ENCODE measurements around the gene PLXNB1.

PLXNB1 gene

DNA sequence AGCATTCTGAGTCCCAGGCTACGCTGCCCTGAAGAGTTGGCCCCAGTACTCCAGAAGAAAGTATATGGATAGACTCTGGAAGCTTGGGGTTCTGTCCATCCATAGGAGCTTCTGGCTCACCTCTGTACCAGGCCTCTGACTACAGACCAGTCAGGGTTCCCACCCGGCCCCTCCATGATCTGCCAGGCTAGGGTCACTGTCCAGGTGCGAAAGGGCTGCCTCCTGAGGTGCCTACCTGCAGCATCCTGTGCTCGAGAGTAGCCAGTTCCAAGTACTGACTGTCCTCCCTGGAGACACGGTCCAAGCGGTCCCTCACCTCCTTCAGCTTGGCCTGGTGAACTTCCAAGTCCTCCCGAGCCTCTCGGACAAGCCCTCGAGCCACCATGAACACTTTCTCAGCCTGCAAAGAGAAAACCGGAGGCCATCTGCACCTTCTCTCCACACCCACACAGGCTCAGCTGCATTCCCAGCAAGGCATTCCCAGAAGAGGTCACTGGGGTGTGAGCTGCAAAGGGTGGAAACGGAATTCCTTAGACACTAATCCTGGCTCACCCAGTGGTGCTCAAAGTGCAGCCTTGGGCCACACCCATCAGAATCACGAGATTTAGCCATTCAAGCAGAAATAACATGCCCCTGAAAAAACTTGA lies 3.7 kb upstream of the PLXNB1 start:
- no peak overlapping the region for H3K4me3 ChIP-seq (ENCODE audit: low read depth, low read length, poor library complexity, severe bottlenecking)
- peaks cover 45% of the 10 kb centered on the region for H3K36me3 ChIP-seq (ENCODE audit: insufficient read depth, low read length)
- no peak overlapping the region for H3K4me2 ChIP-seq (ENCODE audit: low read length)
- no peaks in the 10 kb centered on the region for H3F3A ChIP-seq (ENCODE audit: insufficient read depth, low read length)
- H3K9ac ChIP-seq (ENCODE audit: low read length): no peak overlapping the region
- TF ChIP-seq, protein P1, sequence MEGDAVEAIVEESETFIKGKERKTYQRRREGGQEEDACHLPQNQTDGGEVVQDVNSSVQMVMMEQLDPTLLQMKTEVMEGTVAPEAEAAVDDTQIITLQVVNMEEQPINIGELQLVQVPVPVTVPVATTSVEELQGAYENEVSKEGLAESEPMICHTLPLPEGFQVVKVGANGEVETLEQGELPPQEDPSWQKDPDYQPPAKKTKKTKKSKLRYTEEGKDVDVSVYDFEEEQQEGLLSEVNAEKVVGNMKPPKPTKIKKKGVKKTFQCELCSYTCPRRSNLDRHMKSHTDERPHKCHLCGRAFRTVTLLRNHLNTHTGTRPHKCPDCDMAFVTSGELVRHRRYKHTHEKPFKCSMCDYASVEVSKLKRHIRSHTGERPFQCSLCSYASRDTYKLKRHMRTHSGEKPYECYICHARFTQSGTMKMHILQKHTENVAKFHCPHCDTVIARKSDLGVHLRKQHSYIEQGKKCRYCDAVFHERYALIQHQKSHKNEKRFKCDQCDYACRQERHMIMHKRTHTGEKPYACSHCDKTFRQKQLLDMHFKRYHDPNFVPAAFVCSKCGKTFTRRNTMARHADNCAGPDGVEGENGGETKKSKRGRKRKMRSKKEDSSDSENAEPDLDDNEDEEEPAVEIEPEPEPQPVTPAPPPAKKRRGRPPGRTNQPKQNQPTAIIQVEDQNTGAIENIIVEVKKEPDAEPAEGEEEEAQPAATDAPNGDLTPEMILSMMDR (IDR thresholded peaks at IDR 0.05; ENCODE audit: low read length): no peak
- no peak for TF ChIP-seq EZH2 (IDR thresholded peaks at IDR 0.05; ENCODE audit: borderline replicate concordance, low read length)
- H2AFZ ChIP-seq (ENCODE audit: low read length): no peak overlapping the region
- no peak overlapping the region for H3K27ac ChIP-seq (ENCODE audit: low read depth, low read length, poor library complexity, severe bottlenecking)
- no peaks in the 10 kb centered on the region for H3K27me3 ChIP-seq (ENCODE audit: insufficient read depth, low read length)
- H4K20me1 ChIP-seq (ENCODE audit: insufficient read depth, low read length): no peaks in the 10 kb centered on the region
- peaks cover 40% of the 10 kb centered on the region for H3K4me1 ChIP-seq (ENCODE audit: insufficient read depth, low read length, severe bottlenecking)
- H3K9me2 ChIP-seq (ENCODE audit: low read depth, low read length): no peaks in the 10 kb centered on the region
- no peaks in the 10 kb centered on the region for H3K9me3 ChIP-seq (ENCODE audit: low read length)
- H3K79me2 ChIP-seq (ENCODE audit: insufficient read depth, low read length): no peaks in the 10 kb centered on the region

DNA sequence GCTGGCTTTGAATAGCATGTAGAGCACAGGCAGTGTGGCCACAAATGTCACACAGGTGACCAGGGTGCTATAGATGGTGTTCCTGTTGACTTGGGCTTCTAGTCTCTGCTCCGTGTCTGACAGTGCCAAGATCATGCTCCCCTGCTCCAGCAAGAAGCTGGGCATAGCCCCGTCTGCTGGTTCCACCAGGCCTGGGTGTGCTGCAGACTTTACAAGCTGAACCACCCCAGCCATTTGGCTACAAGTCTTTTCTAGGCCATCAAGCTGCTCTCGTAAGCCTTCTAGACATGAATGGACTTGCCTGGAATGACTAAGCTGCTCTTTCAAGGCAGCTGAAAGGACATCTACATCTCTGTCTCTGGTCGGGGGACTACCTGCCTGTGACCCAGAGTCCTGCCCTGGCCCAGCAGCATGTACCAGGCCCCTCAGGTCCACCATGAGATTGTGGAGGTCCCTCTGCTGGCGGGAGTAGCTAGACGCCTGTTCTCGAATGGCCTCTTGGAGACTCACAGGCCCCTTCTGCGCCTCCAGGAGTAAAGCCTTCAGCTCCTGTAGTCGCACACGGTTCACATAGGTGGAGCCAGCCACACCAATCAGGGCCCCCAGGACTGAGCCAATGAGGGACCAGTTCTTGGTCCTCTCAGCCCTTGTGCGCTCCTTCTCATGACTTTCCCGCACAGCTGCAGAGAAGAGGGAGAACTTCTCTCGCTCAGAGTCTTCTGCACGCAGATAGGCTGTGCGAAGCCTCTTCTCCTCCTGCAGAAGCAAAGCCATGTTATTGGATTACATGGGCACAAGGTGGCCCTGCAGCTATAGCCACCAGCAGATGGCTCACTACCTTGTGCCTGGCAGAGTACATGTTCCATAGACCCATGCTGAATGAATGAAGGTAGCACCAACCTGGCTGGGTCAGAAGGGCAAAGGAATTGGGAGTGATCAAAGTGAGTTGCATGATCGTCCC lies 2.8 kb upstream of the PLXNB1 start:
- no peak overlapping the region for H3K9ac ChIP-seq (ENCODE audit: low read length)
- no peak overlapping the region for H3K4me2 ChIP-seq (ENCODE audit: low read length)
- no peak overlapping the region for H3K4me3 ChIP-seq (ENCODE audit: low read depth, low read length, poor library complexity, severe bottlenecking)
- no peaks in the 10 kb centered on the region for H3K79me2 ChIP-seq (ENCODE audit: insufficient read depth, low read length)
- H3K4me1 ChIP-seq (ENCODE audit: insufficient read depth, low read length, severe bottlenecking): peaks cover 31% of the 10 kb centered on the region
- no peaks in the 10 kb centered on the region for H3K27me3 ChIP-seq (ENCODE audit: insufficient read depth, low read length)
- no peaks in the 10 kb centered on the region for H3K9me3 ChIP-seq (ENCODE audit: low read length)
- no peaks in the 10 kb centered on the region for H4K20me1 ChIP-seq (ENCODE audit: insufficient read depth, low read length)
- no peaks in the 10 kb centered on the region for H3K9me2 ChIP-seq (ENCODE audit: low read depth, low read length)
- no peak overlapping the region for H2AFZ ChIP-seq (ENCODE audit: low read length)
- TF ChIP-seq EZH2 (IDR thresholded peaks at IDR 0.05; ENCODE audit: borderline replicate concordance, low read length): no peak
- TF ChIP-seq, protein P1 (IDR thresholded peaks at IDR 0.05; ENCODE audit: low read length): peak; percentile 35; the same call in 1 of the 2 replicates
- no peak overlapping the region for H3K27ac ChIP-seq (ENCODE audit: low read depth, low read length, poor library complexity, severe bottlenecking)
- no peaks in the 10 kb centered on the region for H3F3A ChIP-seq (ENCODE audit: insufficient read depth, low read length)
- H3K36me3 ChIP-seq (ENCODE audit: insufficient read depth, low read length): peaks cover 45% of the 10 kb centered on the region

DNA sequence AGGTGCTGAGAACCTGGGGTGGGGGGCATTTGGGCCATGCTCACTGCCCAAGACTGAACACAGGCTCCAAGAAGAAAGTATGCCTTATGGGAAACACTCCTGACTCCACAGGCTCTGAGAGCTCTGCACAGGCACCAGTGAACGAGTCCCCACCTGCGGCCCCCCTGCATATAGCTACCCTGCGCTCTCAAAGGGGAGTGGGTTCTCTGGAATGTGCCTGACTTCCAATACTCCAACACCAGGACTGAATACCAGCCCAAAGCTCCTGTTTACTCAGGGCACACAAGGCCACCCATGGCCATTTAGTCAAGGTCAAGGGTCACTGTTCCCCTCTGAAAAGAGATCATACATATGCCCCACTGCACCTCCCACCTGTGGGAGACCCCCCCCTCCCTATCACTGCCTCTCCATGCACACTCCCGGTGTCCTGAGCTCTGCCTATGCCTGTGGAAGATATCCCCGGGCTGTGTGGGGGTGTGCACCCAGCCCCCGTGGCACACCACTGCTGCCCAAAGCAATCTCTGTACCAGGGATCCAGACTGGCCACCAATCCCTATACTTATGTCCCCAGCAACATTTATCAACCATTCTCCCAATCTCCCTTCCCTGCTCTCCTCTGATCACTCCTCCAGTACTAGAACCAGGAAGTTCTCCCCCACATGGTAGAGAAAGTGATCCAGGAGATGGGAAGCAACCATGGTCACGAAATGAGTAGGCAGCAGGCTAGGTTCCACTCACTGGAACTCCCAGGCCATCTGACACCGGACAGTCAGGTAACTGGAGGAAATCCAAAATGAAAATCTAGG lies 1.5 kb upstream of the PLXNB1 start:
- Histone ChIP-seq H3K4me2 (ENCODE audit: low read length) (no peak overlapping the region), H3K9me2 (ENCODE audit: low read depth, low read length) (no peaks in the 10 kb centered on the region), H4K20me1 (ENCODE audit: insufficient read depth, low read length) (no peaks in the 10 kb centered on the region), H3K9me3 (ENCODE audit: low read length) (no peaks in the 10 kb centered on the region), H3K27ac (ENCODE audit: low read depth, low read length, poor library complexity, severe bottlenecking) (no peak overlapping the region), H3K79me2 (ENCODE audit: insufficient read depth, low read length) (no peaks in the 10 kb centered on the region), H3F3A (ENCODE audit: insufficient read depth, low read length) (no peaks in the 10 kb centered on the region), H3K36me3 (ENCODE audit: insufficient read depth, low read length) (peaks cover 45% of the 10 kb centered on the region), H3K4me3 (ENCODE audit: low read depth, low read length, poor library complexity, severe bottlenecking) (no peak overlapping the region), H3K9ac (ENCODE audit: low read length) (no peak overlapping the region), H3K4me1 (ENCODE audit: insufficient read depth, low read length, severe bottlenecking) (peaks cover 19% of the 10 kb centered on the region), H3K27me3 (ENCODE audit: insufficient read depth, low read length) (no peaks in the 10 kb centered on the region), H2AFZ (ENCODE audit: low read length) (no peak overlapping the region)
- no peak for TF ChIP-seq EZH2 (IDR thresholded peaks at IDR 0.05; ENCODE audit: borderline replicate concordance, low read length)
- TF ChIP-seq, protein P1 (IDR thresholded peaks at IDR 0.05; ENCODE audit: low read length): no peak
